PC-9 (cell line): ENCODE data around the gene DIAPH3. TPM values are rescaled to one million over a fixed set of nuclear protein-coding genes. Genes with fewer than 3 reads are reported as not detected.

Experiments
- BruUV-seq: library from RNA; stranded (reverse); fragments of 400-500 nt; replicated peaks from 2 replicates; lab custom pipeline; 2021; lab: Mats Ljungman, UMichigan
- CTCF ChIA-PET: fragments of 300-600 bp; sonication (Branson Sonifier 250); formaldehyde crosslinking; loops from one replicate; lab custom pipeline; 2022; ENCODE audit warnings: antibody characterized with exemption; lab: Charles Lee
- POLR2A ChIA-PET: fragments of 300-600 bp; sonication (Branson Sonifier 250); formaldehyde crosslinking; loops from one replicate; lab custom pipeline; 2022; ENCODE audit warnings: antibody characterized with exemption; ENCODE audit not compliant: unreplicated experiment; lab: Charles Lee
- DNase-seq, 2 experiments: peaks; one replicate each; pipeline versions ENCODE4 v3.0.0 to v3.0.0-alpha.2; 2015 to 2022; ENCODE audit warnings: mixed read lengths in 1 of 2
- H2AFZ ChIP-seq: fragments of 200-600 bp; sonication (generic); 2 replicates; pipeline ENCODE4 v1.8.1; 2017; ENCODE audit warnings: antibody characterized with exemption
- H3F3A ChIP-seq: fragments of 200-600 bp; sonication (generic); 2 replicates; pipeline ENCODE4 v1.8.1; 2017; ENCODE audit warnings: antibody characterized with exemption, mild to moderate bottlenecking, low read depth; ENCODE audit not compliant: insufficient read depth
- H3K27ac ChIP-seq: fragments of 200-600 bp; sonication (generic); 2 replicates; pipeline ENCODE4 v1.6.1; 2016; ENCODE audit warnings: mixed run types
- H3K27me3 ChIP-seq: fragments of 200-600 bp; sonication (generic); 2 replicates; pipeline ENCODE4 v1.6.1; 2016; ENCODE audit warnings: low read depth, mixed run types; ENCODE audit not compliant: insufficient read depth
- H3K36me3 ChIP-seq: fragments of 200-600 bp; sonication (generic); 2 replicates; pipeline ENCODE4 v1.6.1; 2016; ENCODE audit warnings: low read depth, mixed run types
- H3K4me1 ChIP-seq: fragments of 200-600 bp; sonication (generic); replicated peaks from 2 replicates; pipeline ENCODE4 v1.6.1; 2016; ENCODE audit warnings: mixed run types; ENCODE audit not compliant: insufficient read depth
- H3K4me2 ChIP-seq: fragments of 200-600 bp; sonication (generic); 2 replicates; pipeline ENCODE4 v1.6.1; 2017; ENCODE audit warnings: mixed run types
- H3K4me3 ChIP-seq: fragments of 200-600 bp; sonication (generic); 2 replicates; pipeline ENCODE4 v1.6.1; 2016; ENCODE audit warnings: mixed run types
- H3K79me2 ChIP-seq: fragments of 200-600 bp; sonication (generic); 2 replicates; pipeline ENCODE4 v1.6.1; 2017; ENCODE audit warnings: low read depth, mixed run types
- H3K9me2 ChIP-seq: fragments of 200-600 bp; sonication (generic); 2 replicates; pipeline ENCODE4 v1.8.1; 2017; ENCODE audit warnings: mild to moderate bottlenecking; ENCODE audit not compliant: insufficient read depth
- H3K9me3 ChIP-seq: fragments of 200-600 bp; sonication (generic); 2 replicates; pipeline ENCODE4 v1.8.1; 2016; ENCODE audit warnings: low read depth; ENCODE audit not compliant: insufficient read depth
- H4K20me1 ChIP-seq: fragments of 200-600 bp; sonication (generic); 2 replicates; pipeline ENCODE4 v1.8.1; 2017; ENCODE audit not compliant: insufficient read depth
- EZH2 ChIP-seq: fragments of 200-600 bp; sonication (generic); IDR thresholded peaks from 2 replicates; pipeline ENCODE4 v1.8.0; 2017; ENCODE audit warnings: antibody characterized with exemption, low read depth
- intact Hi-C: fragments of 100-400 bp; cut with micrococcal nuclease; formaldehyde crosslinking; loops from one replicate; pipeline ENCODE4 v1.10.0; 2022; ENCODE audit not compliant: unreplicated experiment
- total RNA-seq: library from RNA; stranded (reverse); gene quantifications from 2 replicates; pipeline ENCODE4 v1.2.3, GENCODE V29; 2021
- TF ChIP-seq, protein P1 (sequence below): fragments of 200-600 bp; sonication (generic); conservative IDR thresholded peaks from 2 replicates; pipeline ENCODE4 v1.6.1; 2017; ENCODE audit warnings: mixed run types, antibody characterized with exemption, mild to moderate bottlenecking, moderate library complexity

DIAPH3 gene
- total RNA-seq, 1 experiment from 2014 or later = 39.3 TPM

GRCh38 chr13:59931621-59932020 is 232.1 kb downstream of the DIAPH3 start:
- CTCF ChIA-PET = no interaction called here
- intact Hi-C loops = no loop called here
- H3K4me3 ChIP-seq = no peak overlapping the region
- BruUV-seq = no TSS peak
- no peak for TF ChIP-seq EZH2
- TF ChIP-seq, protein P1, sequence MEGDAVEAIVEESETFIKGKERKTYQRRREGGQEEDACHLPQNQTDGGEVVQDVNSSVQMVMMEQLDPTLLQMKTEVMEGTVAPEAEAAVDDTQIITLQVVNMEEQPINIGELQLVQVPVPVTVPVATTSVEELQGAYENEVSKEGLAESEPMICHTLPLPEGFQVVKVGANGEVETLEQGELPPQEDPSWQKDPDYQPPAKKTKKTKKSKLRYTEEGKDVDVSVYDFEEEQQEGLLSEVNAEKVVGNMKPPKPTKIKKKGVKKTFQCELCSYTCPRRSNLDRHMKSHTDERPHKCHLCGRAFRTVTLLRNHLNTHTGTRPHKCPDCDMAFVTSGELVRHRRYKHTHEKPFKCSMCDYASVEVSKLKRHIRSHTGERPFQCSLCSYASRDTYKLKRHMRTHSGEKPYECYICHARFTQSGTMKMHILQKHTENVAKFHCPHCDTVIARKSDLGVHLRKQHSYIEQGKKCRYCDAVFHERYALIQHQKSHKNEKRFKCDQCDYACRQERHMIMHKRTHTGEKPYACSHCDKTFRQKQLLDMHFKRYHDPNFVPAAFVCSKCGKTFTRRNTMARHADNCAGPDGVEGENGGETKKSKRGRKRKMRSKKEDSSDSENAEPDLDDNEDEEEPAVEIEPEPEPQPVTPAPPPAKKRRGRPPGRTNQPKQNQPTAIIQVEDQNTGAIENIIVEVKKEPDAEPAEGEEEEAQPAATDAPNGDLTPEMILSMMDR = no peak
- H3K4me2 ChIP-seq = no peak overlapping the region
- H4K20me1 ChIP-seq = no peaks in the 10 kb centered on the region
- H3K9me3 ChIP-seq = no peaks in the 10 kb centered on the region
- H3K27ac ChIP-seq = no peak overlapping the region
- H3K9me2 ChIP-seq = no peaks in the 10 kb centered on the region; the same call in 1 of the 2 replicates
- no peak overlapping the region for H2AFZ ChIP-seq
- no peaks in the 10 kb centered on the region for H3K4me1 ChIP-seq
- H3K36me3 ChIP-seq = no peaks in the 10 kb centered on the region
- POLR2A ChIA-PET = no interaction called here
- no peaks in the 10 kb centered on the region for H3F3A ChIP-seq
- no peaks in the 10 kb centered on the region for H3K79me2 ChIP-seq
- no peaks in the 10 kb centered on the region for H3K27me3 ChIP-seq
- DNase-seq = no peak

GRCh38 chr13:59924256-59924655 is 239.5 kb downstream of the DIAPH3 start:
- Histone ChIP-seq H3K4me3 (no peak overlapping the region), H3K9me2 (no peaks in the 10 kb centered on the region; the same call in 1 of the 2 replicates), H3K4me1 (no peaks in the 10 kb centered on the region), H3K27me3 (no peaks in the 10 kb centered on the region), H3K27ac (no peak overlapping the region), H2AFZ (no peak overlapping the region), H3K9me3 (no peaks in the 10 kb centered on the region), H3K36me3 (no peaks in the 10 kb centered on the region), H4K20me1 (no peaks in the 10 kb centered on the region), H3K79me2 (no peaks in the 10 kb centered on the region), H3K4me2 (no peak overlapping the region), H3F3A (0 out of 2 replicates have a peak, but pooled peaks cover 3% of the 10 kb centered on the region)
- no peak for TF ChIP-seq EZH2
- TF ChIP-seq, protein P1 = no peak
- intact Hi-C loops = no loop called here
- DNase-seq = no peak
- CTCF ChIA-PET = no interaction called here
- POLR2A ChIA-PET = no interaction called here
- BruUV-seq = no TSS peak

GRCh38 chr13:59915252-59915651 is 248.5 kb downstream of the DIAPH3 start:
- ChIA-PET CTCF (no interaction called here), POLR2A (no interaction called here)
- Histone ChIP-seq H3K9me3 (no peaks in the 10 kb centered on the region), H3K4me3 (no peak overlapping the region), H3K27me3 (no peaks in the 10 kb centered on the region), H3K36me3 (no peaks in the 10 kb centered on the region; the same call in 1 of the 2 replicates), H3K27ac (no peak overlapping the region), H3F3A (no peaks in the 10 kb centered on the region), H3K79me2 (no peaks in the 10 kb centered on the region), H3K4me2 (no peak overlapping the region), H3K4me1 (no peaks in the 10 kb centered on the region), H3K9me2 (no peaks in the 10 kb centered on the region), H4K20me1 (no peaks in the 10 kb centered on the region; the same call in 1 of the 2 replicates), H2AFZ (no peak overlapping the region)
- TF ChIP-seq, protein P1 = no peak
- no peak for TF ChIP-seq EZH2
- BruUV-seq = no TSS peak
- intact Hi-C loops = no loop called here
- no peak for DNase-seq
